Stimulated activated CD4-positive, alpha-beta T cell treated with anti-CD3 and anti-CD28 coated beads, Interleukin-15, amount 100 ng/mL, for 24 hours (primary cell): ENCODE data around the gene DNASE1L3.
"Not testable (repeated sequence)": the region's sequence is repeated elsewhere in the genome, so short reads cannot be mapped to it uniquely, and the experiment has no call there.

Source experiments
- DNase-seq: peaks from one replicate; pipeline ENCODE4 v3.0.0-alpha.2; 2020

DNASE1L3 gene

GRCh38 chr3:58234516-58234931, 23.8 kb upstream of the DNASE1L3 start:
- no peak for DNase-seq

DNA sequence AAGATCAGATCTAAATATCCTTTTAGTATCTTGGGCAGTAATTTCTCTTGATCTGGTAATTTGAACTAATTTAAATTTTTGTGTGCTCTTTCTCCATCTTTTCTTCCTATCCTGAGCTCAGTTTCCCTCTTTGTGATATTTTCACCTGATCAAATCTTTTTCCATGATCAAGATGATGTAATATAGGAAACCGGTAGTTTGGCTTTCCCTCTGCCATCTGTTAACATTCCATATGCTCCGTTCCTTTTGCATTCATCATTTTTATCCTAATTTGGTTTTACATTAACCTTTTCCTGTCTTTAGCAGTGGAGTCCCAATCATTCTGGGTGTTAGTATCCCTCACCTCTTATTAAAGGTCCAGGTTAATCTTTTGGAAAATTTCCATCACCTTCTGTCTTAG, 20.9 kb upstream of the DNASE1L3 start:
- no peak for DNase-seq

DNA sequence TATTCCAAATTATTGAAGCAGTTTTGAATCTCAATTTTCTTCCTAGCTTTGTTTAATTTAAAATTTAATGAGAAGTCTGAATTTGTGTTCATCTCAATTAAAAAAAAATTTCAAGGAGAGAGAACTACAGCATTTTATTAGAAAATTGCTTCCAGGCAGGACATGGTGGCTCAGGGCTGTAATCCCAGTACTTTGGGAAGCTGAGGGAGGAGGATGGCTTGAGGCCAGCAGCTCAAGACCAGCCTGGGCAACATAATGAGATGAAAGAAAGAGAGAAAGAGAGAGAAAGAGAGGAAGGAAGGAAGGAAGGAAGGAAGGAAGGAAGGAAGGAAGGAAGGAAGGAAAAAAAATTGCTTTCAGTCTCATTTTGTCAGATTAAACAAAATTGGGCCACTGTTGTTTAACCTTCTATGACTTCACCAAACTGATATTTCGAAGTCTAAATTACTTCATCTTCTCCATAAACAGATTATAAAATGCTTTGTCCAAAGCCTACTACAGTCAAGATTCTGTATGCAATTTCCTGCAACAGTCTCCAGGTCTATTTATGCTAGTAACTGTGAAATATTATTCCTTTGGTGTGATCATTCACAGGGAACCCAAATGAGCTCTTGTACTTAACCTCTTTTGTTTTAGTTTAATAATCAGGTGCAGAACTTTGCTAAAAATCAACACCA, 20.2 kb upstream of the DNASE1L3 start:
- DNase-seq: no peak

DNA sequence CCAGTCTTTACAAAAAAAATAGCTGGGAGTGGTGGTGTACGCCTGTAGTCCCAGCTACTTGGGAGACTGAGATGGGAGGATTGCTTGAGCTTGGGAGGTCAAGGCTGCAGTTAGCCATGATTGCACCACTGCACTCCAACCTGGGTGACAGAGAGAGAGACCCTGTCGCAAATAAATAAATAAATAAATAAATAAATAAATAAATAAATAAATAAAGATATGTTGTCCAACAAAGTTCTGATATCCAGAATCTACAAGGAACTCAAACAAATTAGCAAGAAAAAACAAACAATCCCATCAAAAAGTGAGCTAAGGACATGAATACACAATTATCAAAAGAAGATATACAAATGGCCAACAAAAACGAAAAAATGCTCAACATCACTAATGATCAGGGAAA, 17.2 kb upstream of the DNASE1L3 start:
- not testable (repeated sequence) for DNase-seq

DNA sequence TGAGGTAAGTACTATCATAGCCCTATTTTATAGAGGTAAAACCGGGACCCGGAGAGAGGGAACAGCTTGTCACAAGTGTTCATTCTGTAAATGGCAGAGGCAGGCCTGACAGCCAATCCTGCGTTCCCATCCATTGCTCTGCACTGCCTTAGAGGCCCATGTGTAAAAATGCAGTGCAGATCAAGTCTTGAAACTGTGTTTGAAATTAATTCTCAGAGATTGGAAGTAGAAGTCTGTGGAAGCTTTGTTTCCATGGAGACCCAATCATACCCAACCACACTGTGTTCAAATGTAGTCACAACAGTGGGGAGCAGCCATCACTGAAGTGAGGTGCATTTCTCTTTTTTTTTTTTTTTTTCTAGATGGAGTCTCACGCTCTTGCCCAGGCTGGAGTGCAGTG, 13.1 kb upstream of the DNASE1L3 start:
- no peak for DNase-seq

GRCh38 chr3:58222161-58222724, 11.5 kb upstream of the DNASE1L3 start:
- no peak for DNase-seq

DNA sequence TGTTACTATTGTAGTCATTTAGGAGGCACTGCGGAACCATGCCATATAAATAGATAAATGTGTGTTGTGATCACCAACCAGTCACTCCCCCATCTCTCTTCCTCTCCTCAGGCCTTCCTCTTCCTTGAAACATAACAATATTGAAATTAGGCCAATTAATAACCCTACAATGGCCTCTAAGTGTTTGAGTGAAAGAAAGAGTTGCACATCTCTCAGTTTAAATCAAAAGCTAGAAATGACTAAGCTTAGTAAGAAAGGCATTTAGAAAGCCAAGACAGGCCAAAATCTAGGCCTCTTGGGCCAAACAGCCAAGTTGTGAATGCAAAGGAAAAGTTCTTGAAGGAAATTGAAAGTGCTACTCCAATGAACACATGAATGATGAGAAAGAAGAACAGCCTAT, 8.1 kb upstream of the DNASE1L3 start:
- no peak for DNase-seq

- peak; percentile 70 for DNase-seq
Observed at GRCh38 chr3:58217209-58217811, 6.5 kb upstream of the DNASE1L3 start.

GRCh38 chr3:58216496-58217195, 5.9 kb upstream of the DNASE1L3 start:
- no peak for DNase-seq

GRCh38 chr3:58215317-58216025, 4.7 kb upstream of the DNASE1L3 start:
- DNase-seq: no peak

DNA sequence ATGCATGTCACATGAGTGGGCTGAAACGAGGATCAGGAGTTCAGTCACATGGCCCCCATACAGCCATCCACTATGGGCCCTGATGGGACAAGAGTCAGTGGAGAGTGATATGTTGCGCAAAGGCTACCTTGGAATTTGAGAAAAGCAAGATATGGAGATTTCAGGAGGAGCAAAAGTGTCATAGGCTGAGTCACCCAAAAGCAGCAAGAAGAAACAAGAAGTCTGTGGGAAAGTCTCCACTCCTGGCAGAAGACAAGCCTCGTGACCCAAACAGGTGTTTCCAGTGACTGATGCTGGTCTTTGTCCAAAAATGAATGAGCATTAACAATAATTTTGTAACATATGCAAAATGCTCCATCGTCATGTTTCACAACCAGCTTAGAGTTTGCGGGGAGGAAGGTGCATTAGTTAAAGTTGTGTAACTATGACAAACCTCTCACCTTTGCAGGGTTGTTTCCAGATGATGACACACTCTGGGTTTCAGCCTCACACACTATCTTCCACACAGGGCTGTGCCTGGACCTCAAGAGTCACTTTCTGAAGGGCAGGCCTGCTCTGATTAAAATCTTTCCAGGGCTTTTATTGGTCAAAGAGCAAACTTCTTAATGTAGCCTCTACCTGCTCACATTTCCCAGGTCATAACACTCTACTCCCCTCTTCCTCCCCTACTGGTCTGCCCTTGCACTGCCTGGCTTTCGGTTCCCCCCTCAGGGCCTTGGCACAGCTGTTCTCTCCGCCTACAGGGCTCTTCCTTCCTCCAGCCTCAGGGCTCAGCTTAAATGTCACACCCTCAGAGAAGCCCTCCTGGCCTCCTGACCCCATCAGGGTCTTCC, 3.9 kb upstream of the DNASE1L3 start:
- DNase-seq: peak; percentile 66

DNA sequence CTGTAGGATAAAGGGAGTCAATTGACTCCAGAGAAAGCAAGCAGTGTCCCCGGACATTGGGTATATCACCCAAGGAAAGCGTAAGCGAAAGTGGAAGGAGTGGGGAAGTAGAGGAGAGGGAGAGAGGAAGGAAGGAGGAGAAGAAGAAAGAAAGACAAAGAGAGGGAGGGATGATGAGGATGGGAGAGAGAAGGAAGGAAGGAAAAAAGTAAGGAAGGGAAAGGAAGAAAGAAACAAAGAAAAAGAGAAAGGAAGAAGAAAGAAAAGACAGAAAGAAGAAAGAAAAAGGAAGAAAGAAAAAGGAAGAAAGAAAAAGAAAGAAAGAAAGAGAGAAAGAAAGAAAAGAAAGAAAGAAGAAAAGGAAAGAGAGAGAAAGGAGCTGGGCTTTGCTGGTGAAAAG, 839 bp downstream of the DNASE1L3 start:
- no peak for DNase-seq

- no peak for DNase-seq
Observed at GRCh38 chr3:58207954-58208353, 2.8 kb downstream of the DNASE1L3 start.

DNA sequence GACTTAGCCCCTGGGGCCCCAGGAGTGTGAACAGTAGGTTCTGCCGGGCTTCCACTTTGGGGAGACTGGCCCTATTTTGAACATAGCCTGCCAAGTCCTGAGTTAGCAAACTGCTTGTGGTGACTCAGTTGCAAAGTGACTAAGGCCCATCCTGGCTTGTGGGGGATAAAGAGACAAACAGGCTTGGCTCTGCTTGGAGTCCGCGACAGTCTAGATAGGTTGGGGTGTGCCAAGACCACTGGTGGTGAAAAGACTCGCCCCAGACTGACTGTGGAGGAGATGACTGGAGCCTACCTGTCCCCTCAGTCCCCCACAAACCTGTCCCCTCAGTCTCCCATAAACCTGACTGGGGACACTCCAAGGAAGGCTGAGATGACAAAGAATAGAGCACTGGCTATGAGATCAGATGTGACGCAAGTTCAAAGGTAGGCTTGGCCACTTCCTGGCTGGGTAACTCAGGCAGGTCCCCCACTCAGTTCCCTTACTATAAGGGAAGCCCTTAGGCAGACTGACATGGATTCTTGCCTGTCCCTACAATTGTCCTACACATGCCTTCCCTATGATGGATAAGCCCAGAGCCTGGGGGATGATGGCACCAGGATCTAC, 4.3 kb downstream of the DNASE1L3 start:
- peak; percentile 39 for DNase-seq

GRCh38 chr3:58205981-58206380, 4.8 kb downstream of the DNASE1L3 start:
- DNase-seq: no peak

DNA sequence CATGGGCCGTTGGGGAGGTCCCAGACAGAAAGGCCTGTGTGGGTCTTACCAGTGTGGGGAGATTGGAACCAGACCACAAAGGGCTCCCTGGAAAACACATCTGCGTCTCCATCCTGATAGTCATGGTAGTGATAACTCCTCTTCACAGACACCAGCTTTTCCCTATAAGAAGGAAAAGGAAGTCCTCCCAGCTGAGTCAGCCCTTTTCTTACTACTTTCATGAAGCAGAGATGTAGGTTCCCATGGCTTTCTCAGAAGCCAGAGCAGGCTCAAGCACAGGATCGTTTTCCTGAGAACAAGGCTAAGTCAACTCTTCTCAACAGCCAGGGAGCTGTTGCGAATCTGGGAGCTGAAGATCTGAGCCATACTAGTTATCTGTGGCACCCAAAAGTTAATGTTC, 6.1 kb downstream of the DNASE1L3 start:
- DNase-seq: no peak

- DNase-seq: no peak
Observed at GRCh38 chr3:58203541-58203940, 7.2 kb downstream of the DNASE1L3 start.

DNA sequence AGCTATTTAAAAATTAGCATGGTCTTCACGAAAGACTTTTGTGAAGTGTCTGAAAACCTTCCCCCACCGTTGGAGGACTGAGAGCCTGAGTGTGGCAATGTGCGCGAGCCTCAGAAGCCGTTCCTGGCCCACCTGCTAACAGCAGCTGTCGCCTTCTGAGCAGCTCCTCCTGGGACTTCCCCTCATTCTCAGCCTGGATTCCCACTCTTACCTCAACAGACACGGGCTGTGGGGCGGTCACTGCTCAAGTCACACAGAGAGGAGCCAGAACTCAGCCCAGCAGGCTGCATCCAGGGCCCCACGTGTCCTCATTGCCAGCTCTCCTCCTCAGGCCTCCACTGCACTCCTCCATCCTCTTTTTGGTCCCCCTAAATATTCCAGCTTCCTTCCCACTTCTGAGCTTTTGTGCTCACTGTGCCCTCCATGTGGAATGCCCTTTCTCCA, 7.8 kb downstream of the DNASE1L3 start:
- DNase-seq: no peak

GRCh38 chr3:58201451-58201850, 9.3 kb downstream of the DNASE1L3 start:
- DNase-seq: not testable (repeated sequence)

- DNase-seq: no peak
Observed at GRCh38 chr3:58200846-58201355, 9.9 kb downstream of the DNASE1L3 start.

DNA sequence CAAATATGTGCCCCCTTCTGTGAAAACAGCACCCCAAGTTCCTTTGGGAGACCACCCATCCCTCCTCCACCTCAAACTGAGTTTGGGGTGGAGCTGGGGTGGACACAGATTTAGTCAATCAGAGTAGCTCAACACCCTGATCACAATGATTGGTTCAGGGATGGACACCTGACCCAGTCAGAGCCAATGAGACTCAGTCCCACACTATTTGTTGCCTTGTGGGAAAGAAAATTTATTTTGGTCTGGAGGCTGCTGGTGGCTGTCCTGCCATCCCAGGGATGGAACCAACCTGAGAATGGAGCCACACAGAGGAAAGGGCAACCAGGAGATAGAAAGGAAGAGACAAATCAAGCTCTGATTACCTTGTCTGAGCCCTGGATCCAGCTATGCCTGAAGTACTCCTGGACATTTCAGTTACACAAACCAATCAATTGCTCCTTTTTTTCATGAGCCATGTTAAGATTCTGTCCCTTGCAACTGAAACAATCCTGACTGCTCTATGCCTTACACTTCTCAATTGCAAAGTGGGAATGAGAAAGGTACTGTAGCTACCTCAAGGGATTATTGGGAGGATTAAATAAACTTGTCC, 10.6 kb downstream of the DNASE1L3 start:
- DNase-seq: no peak
